GM18520 (cell line): ENCODE measurements around the gene PARVA.

ENCODE experiments used
- ATAC-seq: cut with Tn5 transposase; IDR thresholded peaks from one replicate; pipeline ENCODE4 v1.9.1; 2021; ENCODE audit not compliant: unreplicated experiment

The PARVA gene

GRCh38 chr11:12403122-12403996, 26.0 kb downstream of the PARVA start:
- no peak for ATAC-seq

- ATAC-seq: no peak
These were observed 26.6 kb downstream of the PARVA start for GRCh38 chr11:12403997-12404350.

DNA sequence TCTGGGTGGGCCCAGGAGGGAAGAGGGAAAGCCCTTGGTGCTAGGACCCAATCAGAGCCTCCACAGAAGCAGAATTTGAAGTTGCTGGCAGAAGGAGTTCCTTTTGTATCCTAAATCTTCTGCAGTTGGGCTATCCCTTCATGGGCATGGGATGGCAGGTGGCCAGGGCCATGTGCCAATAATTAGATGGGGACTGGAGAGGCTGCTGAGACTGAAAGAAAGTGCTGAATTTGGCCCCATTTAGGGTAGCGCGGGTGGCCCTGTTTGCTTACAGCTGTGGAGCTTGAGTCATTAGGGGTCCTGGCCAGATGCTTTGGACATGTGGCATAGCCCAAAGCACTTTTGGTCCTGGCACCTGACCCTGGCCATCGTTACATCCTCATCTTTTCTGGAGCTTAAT, 27.1 kb downstream of the PARVA start:
- no peak for ATAC-seq

GRCh38 chr11:12408156-12408770, 30.9 kb downstream of the PARVA start:
- no peak for ATAC-seq

DNA sequence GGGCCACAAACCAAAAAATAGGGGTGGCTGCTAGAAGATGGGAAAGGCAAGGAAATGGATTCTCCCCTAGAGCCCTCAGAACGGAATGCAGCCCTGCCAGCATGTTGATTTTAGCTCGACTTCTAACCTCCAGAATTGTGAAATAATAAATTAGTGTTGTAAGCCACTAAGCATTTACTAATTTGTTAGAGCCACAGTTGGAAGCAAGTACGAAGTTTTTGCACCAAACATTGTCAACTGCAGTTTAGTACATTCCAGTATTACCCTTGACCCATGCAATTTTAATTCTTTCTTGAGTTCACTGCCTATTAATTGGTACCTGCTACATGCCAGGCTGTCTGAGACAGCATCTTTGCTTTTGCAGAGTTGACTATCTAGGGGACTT, 32.2 kb downstream of the PARVA start:
- ATAC-seq: no peak

DNA sequence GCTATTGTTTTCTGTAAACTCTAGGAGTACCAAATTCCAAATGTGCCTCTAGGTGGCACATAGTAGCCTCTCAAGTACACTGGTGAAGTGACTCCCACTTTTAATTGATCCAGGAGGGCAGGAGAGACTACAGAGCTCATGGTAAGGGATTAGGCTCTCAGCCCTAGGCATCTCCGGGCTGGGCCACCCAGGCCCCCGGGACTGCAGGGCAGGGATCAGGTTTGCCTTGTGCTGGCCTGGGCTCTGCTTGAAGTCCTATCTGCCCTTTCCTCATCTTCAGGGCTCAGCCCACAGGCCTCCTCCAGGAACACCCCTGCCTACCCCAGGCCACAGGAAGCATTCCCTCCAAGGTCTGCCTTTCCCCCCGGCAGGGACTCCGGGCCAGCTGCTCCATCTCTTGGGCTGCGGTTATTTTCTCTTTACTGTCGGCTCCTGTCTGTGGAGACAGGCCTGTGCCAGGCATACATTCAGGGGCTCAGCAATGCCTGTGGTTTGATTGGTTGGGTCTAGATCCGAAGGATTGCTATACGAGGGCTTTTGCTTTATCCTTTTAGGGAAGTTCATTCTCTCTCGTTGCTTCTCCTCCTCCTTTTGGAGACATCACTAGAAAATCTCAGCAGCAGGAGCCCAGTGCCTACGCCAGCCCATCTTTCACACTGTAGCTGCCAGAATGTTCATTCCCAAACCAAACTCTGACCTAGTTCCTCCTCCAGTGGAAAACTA, 32.8 kb downstream of the PARVA start:
- no peak for ATAC-seq

- no peak for ATAC-seq
These were observed 34.0 kb downstream of the PARVA start for GRCh38 chr11:12411393-12411792.

GRCh38 chr11:12411806-12412727, 34.7 kb downstream of the PARVA start:
- ATAC-seq: no peak

GRCh38 chr11:12413141-12414052, 36.0 kb downstream of the PARVA start:
- no peak for ATAC-seq

DNA sequence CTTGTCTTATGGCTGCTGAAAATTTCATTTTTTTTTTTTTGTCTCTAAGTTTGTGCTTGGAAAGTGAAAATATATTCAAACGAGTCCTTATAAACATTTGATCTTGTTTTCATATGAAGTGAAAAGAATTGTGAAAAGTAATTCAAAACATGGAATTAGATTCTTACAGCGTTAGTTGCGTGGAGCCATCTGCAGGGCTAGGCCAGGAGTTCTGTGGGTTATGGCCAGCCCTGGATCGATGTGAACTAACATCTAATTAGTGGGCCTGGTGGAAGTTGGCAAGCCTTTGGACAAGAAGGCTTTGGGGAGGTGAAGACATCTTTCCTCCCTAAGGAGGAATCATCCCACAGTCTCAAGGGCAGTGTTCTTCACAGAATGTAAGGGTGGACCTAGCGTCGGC, 37.2 kb downstream of the PARVA start:
- no peak for ATAC-seq

DNA sequence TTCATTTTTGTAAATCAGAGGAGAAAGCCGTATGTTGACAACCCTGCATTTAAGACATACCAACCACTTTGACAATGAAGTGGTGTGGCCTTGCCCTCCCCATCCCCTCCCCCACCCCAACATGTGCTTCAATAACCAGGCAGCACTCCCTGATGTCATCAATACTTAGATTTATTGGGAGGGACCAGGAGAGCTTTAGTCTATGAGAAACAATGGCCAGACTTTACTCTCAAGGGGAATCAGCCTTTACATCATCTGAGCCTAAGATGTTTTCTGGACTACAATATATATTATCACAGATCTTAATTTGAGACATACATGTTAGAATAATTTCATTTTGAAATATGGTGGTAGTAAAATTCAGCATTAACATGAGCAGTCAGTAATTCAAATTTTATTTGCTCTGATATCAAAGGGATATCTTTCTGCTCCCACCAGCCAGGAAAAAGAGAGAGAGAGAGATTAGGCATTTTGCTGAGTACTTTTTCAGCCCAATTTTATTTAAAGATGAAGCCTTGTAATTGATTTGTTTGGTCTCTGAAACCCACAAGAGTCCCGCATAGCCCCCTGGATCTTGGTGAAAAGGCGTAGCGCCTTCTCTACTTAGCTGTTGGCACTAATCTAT, 38.1 kb downstream of the PARVA start:
- no peak for ATAC-seq

DNA sequence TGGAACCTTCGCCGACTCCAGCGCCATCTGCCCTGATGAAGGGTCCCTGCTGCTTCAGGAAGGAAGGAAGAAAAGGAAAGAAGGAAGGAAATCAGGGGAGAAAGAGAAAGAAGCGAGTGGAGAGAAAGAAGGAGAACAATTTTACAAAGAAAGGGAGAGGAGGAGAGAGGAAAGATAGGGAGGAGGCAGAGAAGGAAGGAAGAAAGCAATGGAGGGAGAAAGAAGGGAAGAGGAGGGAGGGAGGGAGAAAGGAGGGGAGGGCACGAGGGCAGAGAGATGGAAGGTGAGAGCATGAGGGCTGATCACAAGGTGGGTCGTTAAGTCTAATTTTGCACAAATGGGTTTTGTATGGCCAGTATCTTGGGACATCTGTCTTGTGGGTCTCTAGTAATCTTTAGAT, 39.2 kb downstream of the PARVA start:
- no peak for ATAC-seq

- ATAC-seq: no peak
These were observed 40.6 kb downstream of the PARVA start for GRCh38 chr11:12417691-12418611.

DNA sequence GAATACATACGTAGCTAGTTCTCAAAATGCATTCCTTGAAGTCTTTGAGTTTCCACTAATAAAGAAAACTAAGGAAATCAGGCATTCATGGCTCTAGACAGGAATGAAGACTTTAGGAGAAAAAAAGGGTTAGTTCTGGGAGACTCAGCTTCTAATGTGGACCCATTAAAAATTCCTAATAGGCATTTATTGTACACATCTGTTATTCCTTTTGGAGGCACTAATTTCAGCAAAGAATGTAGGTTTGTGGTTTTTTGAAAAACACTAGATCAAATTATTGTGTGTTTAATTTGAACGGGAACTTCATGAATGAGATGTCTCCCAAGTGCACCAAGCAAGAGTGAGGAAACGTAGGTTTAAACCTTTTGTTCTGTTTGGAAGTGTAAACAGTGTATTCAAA, 42.7 kb downstream of the PARVA start:
- no peak for ATAC-seq

- no peak for ATAC-seq
These were observed 43.3 kb downstream of the PARVA start for GRCh38 chr11:12420706-12421105.

DNA sequence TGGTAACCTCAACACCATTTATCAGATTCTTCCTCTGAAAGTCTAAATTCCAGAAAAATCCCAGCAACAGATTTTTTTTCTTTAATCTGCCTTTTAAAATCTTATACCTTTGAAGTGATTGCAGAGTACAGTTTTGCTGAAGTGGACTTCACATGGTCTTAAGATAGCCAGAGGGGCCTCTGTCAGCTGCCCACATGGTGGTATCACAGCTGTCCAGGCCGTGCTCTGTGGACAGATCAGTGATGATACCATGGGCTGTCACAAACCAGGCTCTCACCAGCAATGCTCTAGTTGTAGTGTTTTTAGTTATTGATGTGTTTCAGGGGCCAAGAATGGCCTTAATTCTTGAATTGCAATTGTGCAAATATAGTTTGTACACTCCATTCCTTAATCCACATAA, 44.0 kb downstream of the PARVA start:
- no peak for ATAC-seq

DNA sequence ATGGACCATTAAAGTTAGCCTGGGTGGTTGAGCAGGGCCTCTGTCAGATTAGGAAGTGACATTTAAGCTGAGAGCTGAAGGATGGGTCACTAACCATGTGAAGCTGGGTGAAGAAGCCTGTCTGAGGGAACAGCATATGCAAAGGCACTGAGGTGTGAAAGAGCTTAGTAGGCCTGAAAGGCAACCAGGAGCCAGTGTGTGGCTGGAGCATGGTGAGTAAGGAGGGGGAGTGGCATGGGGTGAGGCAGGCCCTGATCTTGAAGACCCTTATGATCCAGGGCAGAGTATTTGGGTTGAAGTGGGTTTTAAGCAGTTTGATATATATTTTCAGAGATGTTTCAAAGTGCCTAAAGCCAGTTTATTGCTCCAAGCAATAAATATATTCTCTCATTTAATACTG, 48.8 kb downstream of the PARVA start:
- ATAC-seq: no peak

DNA sequence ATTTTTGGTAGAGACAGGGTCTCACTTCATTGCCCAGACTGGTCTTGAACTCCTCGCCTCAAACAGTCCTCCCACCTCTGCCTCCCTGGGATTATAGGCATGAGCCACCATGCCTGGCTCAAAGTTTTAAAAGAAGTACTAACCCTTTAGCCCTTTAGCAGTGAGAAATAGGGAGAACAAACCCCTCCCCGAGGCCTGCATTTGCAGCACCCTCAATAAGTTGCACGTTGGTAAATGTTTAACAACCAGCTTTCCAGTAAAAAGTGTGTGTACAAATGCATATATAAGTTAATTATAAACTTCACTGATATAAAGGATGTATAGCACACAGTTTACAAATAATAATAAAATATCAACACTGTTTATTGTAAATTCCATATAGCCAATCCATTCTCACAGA, 51.8 kb downstream of the PARVA start:
- ATAC-seq: no peak
